Uterine smooth muscle cell (primary cell): ENCODE results near the gene PELI1. TPM values are rescaled to one million over a fixed set of nuclear protein-coding genes. Genes with fewer than 3 reads are reported as not detected.

Experiments used
- total RNA-seq: library from RNA; depleted of rRNA; stranded (reverse); fragments of >200 nt; gene quantifications from 2 replicates; pipeline ENCODE4 v1.2.3, GENCODE V29; 2014

PELI1 gene
- total RNA-seq: 9.5 and 13.1 TPM in 2 replicates

GRCh38 chr2:64144057-64145013 is at the start of gene PELI1:
Gene PELI1, minus strand, starts transcription at chr2:64144420. Its CDS starts 36,110 bp downstream, at chr2:64108310.

Other genes with a start within 250 kb of the PELI1 start
- gene VPS54, start 125.0 kb downstream of the PELI1 start, total RNA-seq: 25.7 and 33.4 TPM in 2 replicates